KBM-7 (cell line): Measurements from ENCODE around the gene CROCC.
"Not testable (repeated sequence)": the region's sequence is repeated elsewhere in the genome, so short reads cannot be mapped to it uniquely, and the experiment has no call there.

Source experiments
- DNase-seq: peaks from one replicate; pipeline ENCODE4 v3.0.0-alpha.2; 2015
- in situ Hi-C: fragments of 300-500 bp; cut with MboI; formaldehyde crosslinking; loops from 2 replicates; pipeline ENCODE4 v1.14.3; 2020; ENCODE audit warnings: low sequenced_read_pairs, low pct_unique_long_range_greater_than_20kb, mixed read lengths

The CROCC gene

DNA sequence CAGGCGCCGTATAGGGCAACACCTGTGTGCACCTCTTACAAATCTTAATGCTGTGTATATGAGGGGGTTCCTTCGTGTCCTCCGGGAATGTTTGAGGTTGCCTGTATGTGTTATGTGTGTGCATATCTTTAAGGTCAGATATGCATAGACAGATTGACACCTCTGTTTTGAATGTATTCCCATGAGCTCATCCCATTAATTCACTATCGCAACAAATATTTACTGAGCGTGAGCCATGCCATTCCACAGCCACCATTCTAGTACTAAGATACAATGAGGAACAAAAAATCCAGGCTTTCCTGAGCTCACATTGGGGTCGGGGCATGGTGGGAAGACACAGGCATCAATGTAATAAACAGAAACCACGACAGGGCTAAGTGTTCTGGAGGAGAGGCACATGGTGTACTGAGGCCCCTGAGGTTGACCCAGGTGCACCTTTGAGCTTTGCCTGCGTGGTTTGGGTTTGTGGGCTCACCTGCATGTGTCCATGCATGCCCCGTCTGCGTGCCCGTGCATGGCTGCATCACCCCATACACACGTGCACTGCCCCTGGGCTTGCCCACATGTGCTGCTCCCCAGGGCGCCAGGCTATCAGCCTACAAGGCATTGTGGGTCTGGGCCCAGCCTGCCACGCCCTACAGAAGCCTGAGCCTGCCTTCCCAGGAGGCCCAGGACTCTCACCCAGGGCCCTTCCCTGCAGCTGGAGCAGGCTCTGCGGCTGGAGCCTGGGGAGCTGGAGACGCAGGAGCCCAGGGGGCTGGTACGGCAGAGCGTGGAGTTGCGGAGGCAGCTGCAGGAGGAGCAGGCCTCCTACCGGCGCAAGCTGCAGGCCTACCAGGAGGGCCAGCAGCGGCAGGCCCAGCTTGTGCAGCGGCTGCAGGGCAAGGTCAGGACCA lies 7.7 kb downstream of the CROCC start:
- not testable (repeated sequence) for DNase-seq

DNA sequence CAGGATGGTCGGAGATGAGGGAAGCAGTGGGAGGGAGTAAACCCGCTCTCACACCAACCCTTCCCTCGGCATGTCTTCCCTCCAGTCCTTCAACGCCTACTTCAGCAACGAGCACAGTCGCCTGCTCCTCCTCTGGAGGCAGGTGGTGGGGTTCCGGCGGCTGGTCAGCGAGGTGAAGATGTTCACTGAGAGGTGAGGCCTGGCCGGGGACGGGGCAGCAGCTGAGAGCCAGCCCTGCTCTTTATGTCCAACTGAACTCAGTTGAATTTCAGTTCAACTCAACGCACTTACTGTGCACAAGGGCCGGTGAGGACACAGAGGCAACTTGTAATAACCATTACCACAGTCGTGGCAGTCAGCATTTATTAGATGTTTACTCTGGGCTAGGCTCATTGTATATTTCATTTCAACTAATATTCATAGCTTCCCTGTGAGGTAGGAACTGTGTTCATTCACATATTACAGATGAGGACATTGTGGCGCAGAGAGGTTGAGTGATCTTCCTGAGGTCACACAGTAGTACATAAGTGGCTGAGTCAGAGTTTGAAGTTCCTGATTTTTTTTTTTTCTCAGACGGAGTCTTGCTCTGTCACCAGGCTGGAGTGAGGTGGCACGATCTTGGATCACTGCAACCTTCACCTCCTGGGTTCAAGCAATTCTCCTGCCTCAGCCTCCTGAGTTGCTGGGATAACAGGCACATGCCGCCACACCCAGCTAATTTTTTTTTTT lies 9.6 kb downstream of the CROCC start:
- in situ Hi-C loops, DNase-seq: not testable (repeated sequence)

More for the DNA sequence above, 7.7 kb downstream of the CROCC start:
- in situ Hi-C loops: not testable (repeated sequence)

DNA sequence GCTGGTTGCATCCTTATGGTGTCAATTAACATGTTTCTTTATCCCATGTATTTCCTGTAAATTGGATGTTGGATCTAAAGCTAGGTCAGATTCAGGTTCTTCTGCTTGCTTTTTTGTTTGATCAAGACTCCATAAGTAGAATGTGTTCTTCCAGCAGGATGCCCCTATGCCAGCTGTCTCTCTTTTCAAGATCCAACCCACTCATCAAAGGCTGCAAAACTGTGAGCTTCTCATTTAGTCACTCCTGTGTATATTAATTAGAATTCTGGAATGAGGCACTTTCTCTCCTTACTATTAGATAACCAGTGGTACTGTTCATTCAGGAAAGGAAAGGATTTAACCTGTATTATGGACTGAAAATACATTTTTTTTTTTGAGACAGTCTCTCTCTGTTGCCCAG lies 12.2 kb downstream of the CROCC start:
- DNase-seq, in situ Hi-C loops: not testable (repeated sequence)

DNA sequence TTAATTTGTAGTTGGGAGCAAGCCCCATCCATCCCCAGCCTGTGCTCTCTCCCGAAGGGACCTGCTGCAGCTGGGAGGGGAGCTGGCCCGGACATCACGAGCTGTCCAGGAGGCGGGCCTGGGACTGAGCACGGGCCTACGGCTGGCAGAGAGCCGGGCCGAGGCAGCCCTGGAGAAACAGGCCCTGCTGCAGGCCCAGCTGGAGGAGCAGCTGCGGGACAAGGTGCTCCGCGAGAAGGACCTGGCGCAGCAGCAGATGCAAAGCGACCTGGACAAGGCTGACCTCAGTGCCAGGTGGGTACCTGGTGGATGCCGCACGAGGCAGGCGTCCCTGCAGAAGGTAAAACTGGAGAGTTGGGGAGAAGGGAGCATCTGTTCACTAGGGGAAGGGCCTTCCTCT lies 14.8 kb downstream of the CROCC start:
- in situ Hi-C loops, DNase-seq: not testable (repeated sequence)

DNA sequence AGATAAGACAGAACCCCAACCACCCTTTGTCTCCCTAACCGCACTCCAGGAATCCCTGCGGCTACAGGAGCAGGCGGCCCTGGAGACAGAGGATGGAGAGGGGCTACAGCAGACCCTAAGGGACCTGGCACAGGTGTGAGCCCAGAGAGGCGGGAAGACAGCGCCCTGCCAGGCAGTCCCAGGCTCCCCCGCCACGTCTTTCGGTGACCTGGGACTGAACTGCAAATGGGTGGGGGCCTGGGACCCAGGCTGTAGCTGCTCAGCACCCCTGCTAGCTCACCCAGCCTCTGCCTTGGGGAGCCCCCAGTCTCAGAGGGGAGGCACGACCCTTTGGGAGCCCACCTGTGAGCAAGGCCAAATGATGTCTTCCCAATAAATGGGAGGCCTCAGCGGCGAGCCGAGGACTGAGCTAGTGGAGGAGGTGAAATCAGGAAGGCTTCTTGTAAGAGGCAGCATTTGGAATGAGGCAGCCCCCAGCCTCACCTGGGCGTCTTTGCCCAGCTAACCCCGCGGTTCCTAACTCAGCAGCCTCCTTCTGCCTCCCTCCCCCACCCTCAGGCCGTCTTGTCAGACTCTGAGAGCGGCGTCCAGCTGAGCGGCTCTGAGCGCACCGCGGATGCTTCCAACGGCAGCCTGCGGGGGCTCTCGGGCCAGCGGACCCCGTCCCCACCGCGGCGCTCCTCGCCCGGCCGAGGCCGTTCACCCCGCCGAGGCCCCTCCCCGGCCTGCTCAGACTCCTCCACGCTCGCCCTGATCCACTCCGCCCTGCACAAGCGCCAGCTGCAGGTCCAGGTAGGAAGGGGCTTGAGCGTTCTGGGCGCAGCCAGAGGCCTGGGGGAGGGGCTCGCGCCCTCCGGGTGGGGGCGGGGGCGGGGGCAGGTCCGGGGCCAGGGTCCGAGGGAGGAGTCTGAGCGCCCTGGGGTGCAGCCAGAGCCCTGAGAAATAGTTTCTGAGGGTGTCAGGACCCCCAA lies 16.9 kb downstream of the CROCC start:
- DNase-seq: no peak
- in situ Hi-C loops: no loop called here

DNA sequence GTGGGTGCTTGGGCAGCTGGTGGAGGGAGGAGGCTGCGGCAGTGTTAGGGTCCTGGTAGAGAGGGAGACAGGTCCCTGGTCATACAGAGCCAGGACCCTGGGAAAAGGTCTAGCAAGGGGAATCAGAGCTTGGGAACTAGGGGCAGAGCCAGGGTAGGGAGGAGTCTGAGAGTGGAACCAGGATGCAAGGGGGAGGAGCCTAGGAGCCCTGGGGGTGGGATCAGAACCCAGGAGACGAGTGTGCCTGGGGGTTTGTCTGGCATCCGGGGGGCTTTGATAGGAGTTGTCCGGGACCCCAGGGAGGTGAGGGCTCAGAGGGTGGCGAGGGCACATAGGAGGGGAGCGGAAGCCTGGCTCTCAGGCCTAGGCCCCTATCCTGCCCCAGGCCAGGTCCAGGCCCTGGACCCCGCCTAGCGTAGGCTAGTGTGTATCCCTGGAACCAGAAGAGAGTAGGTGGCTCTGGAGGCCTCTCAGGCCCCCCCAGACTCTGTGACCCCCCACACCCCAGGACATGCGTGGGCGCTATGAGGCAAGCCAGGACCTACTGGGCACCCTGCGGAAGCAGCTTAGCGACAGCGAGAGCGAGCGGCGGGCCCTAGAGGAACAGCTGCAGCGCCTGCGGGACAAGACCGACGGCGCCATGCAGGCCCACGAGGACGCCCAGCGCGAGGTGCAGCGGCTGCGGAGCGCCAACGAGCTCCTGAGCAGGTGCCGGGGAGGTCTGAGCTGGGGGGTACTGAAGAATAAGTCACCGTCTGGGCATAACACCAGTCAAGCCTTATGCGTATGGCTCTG lies 17.9 kb downstream of the CROCC start:
- in situ Hi-C loops, DNase-seq: not testable (repeated sequence)

DNA sequence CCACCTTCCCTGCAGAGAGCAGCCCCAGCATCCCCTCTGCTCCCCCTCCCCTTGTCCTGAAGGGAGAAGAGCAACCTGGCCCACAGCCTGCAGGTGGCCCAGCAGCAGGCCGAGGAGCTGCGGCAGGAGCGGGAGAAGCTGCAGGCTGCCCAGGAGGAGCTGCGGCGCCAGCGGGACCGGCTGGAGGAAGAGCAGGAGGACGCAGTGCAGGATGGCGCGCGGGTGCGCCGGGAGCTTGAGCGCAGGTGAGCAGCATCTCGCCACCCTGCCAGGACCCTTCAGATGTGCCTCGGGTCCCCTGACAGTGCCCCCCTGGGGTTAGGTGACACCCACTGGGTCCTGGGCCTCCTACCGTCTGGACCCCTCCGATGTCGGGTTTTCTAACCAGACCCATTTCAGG lies 22.3 kb downstream of the CROCC start:
- in situ Hi-C loops: no loop called here
- DNase-seq: no peak

DNA sequence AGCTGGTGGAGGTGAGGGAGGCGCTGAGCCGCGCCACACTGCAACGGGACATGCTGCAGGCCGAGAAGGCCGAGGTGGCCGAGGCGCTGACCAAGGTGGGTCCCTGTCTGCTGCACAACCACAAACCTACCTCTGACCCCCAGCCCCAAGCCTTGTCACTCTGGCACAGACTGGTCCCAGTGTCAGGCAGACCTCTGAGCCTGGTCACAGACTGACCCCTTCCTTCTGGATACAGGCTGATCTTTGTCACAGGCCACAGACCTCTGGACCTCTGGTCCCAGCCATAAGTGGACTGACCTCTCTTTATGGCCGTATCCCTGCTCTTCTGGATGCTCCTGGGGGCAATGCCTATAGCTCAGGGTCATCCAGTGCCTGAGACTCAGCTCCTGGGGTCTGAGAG lies 23.8 kb downstream of the CROCC start:
- DNase-seq, in situ Hi-C loops: not testable (repeated sequence)

DNA sequence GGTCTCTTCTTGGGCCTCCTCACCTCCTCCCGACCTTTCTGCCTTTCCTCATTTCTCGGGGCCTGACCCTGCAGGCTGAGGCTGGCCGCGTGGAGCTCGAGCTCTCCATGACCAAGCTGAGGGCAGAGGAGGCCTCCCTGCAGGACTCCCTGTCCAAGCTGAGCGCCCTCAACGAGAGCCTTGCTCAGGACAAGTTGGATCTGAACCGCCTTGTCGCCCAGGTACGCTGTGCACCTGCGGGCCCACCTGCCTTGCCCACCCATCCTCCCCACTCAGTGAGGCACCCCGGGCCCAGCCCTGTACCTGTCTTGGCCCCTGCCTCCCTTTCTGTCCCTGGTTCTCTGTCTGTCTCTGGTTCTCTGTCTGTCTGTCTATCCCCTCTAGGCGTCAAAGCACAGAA lies 24.5 kb downstream of the CROCC start:
- DNase-seq, in situ Hi-C loops: not testable (repeated sequence)

DNA sequence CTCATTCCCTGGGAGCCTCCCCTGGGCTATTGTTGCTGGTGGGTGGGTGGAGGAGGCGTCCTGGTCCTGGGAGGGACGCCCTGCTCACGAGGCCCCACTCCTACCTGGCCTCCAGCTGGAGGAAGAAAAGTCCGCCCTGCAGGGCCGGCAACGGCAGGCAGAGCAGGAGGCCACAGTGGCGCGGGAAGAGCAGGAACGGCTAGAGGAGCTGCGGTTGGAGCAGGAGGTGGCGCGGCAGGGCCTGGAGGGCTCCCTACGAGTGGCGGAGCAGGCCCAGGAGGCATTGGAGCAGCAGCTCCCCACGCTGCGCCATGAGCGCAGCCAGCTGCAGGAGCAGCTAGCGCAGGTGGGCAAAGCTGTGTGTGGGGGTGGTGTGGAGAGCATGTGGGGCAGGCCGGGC lies 24.9 kb downstream of the CROCC start:
- no peak for DNase-seq
- in situ Hi-C loops: no loop called here

DNA sequence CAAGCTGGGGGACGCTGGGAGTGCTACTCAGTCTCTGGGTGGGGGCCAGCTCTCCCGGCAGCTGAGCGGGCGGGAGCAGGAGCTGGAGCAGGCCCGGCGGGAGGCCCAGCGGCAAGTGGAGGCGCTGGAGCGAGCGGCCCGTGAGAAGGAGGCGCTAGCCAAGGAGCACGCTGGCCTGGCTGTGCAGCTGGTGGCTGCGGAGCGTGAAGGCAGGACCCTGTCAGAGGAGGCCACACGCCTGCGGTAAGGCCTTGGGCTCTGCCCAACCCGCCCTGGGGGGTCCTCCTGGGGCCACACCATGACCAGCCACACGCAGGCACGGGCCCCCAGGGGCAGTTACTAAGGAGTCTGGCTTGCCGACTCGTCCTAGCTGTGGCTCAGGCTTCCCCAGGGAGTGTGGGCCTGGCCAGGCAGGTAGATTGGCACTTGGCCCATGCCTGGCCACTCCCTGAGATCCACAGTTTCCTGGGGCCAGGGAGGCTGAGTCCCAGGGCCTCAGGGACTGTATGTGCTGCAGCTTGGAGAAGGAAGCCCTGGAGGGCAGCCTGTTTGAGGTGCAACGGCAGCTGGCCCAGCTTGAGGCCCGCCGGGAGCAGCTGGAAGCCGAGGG lies 26.7 kb downstream of the CROCC start:
- in situ Hi-C loops, DNase-seq: not testable (repeated sequence)

DNA sequence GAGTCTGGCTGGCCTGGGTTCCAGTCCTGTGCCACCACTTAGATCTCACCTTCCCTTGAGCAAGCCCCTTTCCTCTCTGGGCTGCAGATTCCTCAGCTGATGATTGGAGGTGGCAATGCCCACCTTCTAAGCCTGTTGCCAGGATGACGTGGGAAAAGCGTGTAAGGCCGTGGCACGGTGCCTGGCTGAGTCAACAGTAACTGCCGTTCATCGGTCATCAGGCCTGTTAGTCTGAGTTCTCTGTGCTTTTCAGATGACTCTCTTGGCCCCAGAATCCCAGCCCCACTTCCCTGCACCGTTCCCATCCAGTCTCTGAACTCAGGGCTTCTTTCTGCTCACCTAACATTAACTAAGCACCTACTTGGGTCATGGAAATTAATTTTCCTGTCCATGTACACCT lies 27.3 kb downstream of the CROCC start:
- DNase-seq, in situ Hi-C loops: not testable (repeated sequence)

DNA sequence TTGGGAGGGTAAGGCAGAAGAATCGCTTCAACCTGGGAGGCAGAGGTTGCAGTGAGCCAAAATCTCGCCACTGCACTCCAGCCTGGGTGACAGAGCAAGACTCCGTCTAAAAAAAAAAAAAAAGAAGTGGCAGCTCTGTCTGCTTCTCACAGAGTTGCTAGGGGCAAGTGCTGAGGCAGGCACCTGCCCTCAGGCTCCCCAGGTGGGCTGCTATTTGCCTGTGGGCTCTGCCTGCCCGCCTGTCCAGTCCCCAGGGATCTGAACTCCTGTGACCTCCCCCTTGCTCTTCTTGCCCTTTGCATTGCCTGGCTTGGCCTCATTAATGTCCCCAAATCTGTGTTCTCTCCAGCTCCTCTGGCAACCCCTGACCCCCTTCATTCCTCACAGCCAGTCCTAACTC lies 30.6 kb downstream of the CROCC start:
- in situ Hi-C loops, DNase-seq: not testable (repeated sequence)

DNA sequence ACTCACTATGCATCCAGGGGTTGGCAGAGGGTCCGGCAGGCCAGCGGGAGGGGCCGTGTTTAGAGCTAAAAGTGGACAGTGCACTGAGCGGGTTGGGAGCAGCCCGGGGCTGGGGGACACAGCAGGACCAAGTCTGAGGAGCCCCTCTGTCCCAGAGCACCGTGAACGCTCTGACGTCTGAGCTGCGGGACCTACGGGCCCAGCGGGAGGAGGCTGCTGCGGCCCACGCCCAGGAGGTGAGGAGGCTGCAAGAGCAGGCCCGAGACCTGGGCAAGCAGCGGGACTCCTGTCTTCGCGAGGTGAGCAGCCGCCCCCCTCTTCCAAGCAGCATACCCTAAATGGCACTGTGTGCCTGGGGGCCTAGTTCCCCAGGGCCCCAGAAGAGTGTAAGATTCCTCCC lies 32.8 kb downstream of the CROCC start:
- DNase-seq: no peak
- in situ Hi-C loops: no loop called here

DNA sequence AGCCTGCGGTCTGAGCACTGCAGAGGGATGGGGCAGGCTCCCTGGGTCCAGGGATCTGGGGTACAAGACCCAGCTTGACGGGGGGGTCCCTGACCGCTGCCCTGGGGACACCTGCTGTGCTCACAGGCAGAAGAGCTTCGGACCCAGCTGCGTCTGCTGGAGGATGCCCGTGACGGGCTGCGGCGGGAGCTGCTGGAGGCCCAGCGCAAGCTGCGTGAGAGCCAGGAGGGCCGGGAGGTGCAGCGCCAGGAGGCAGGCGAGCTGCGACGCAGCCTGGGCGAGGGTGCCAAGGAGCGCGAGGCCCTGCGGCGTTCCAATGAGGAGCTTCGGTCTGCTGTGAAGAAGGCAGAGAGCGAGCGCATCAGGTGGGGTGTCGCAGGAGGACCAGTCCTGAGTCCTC lies 33.5 kb downstream of the CROCC start:
- DNase-seq: no peak
- in situ Hi-C loops: no loop called here

DNA sequence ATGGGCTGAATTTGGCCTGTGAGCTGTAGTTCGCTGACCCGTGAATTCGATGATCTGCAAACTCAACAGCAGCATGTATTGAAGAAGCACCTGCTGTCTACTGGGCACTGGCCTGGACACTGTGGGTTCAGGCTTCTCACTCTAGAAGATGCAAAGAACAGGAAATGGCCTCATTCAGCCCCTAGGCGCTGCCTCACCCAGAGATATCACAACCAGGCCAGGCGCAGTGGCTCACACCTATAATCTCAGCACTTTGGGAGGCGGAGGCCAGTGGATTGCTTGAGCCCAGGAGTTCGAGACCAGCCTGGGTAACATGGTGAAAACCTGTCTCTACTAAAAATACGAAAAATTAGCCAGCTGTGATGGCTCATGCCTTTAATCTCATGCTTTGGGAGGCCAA lies 35.0 kb downstream of the CROCC start:
- DNase-seq: no peak
- in situ Hi-C loops: no loop called here

DNA sequence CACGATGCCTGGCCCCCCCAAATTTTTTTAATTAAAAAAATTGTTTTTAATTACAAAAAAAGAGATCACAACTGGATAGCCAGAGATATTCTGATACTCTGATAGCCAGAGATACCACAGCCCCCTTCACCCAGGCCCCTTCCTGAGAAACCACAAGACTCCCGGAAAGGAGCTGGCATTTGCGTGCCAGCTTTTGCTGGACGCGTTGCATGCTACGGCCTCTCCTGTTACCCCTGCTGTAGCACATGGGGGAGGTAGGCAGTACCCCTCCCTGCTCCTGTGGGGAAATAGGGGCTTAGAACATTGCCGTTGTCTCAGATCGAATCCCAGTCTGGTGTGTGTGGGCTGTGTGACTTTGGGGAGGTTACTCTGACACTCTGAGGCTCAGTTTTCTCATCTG lies 36.0 kb downstream of the CROCC start:
- no peak for DNase-seq
- in situ Hi-C loops: no loop called here

DNA sequence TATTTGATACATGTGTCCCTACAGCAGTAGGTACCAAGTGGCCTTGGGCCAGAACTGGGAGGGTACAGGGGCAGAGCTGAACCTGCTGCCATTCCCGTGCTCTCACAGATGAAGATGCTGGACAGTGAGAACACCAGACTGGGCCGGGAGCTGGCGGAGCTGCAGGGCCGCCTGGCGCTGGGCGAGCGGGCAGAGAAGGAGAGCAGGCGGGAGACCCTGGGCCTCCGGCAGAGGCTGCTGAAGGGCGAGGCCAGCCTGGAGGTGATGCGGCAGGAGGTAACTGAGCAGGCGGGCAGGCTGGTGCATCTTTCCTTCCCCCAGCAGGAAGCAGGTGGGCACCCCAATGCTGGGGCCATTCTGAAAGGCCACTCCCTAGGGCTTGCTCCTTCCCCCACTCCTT lies 36.7 kb downstream of the CROCC start:
- no peak for DNase-seq
- in situ Hi-C loops: no loop called here
